ENCODE data around the gene RAB25. TPM values are rescaled to one million over a fixed set of nuclear protein-coding genes. Genes with fewer than 3 reads are reported as not detected.
"Not testable (repeated sequence)": the region's sequence is repeated elsewhere in the genome, so short reads cannot be mapped to it uniquely, and the experiment has no call there.

RAB25 gene
- total RNA-seq = not detected

GRCh38 chr1:156060937-156061636 is at the start of gene RAB25:
Gene RAB25 (plus strand): TSS chr1:156061160. CDS start chr1:156061401, 241 bp downstream.
- intact Hi-C loops (cut with DNase I) = no loop called here
- DNase-seq (ENCODE audit: low spot score) (no peak), ATAC-seq (no peak)

GRCh38 chr1:156012051-156012817 is 48.7 kb upstream of the RAB25 start:
- intact Hi-C loops (cut with DNase I) = no loop called here
- ATAC-seq (no peak), DNase-seq (ENCODE audit: low spot score) (no peak)

GRCh38 chr1:156014829-156015228 is 46.1 kb upstream of the RAB25 start:
- DNase-seq (ENCODE audit: low spot score) = no peak
- intact Hi-C loops (cut with DNase I) = no loop called here
- ATAC-seq = no peak

- ATAC-seq (no peak), DNase-seq (ENCODE audit: low spot score) (no peak)
- intact Hi-C loops (cut with DNase I) = no loop called here
Measured at GRCh38 chr1:156019946-156020292, 41.0 kb upstream of the RAB25 start.

- intact Hi-C loops (cut with DNase I) = no loop called here
Measured at GRCh38 chr1:156020293-156021092, 40.5 kb upstream of the RAB25 start, which contains the start of gene SSR2. Gene SSR2 (minus strand): TSS chr1:156020951. CDS start chr1:156020167, 784 bp downstream.

GRCh38 chr1:156021093-156021428 is 39.9 kb upstream of the RAB25 start:
- no peak for DNase-seq (ENCODE audit: low spot score)
- intact Hi-C loops (cut with DNase I) = no loop called here
- no peak for ATAC-seq

More at GRCh38 chr1:156020293-156021092, 40.5 kb upstream of the RAB25 start, which contains the start of gene SSR2:
- DNase-seq (ENCODE audit: low spot score) = peak; percentile 91
- peak; percentile 99 for ATAC-seq

- DNase-seq (ENCODE audit: low spot score) = no peak
- no peak for ATAC-seq
- intact Hi-C loops (cut with DNase I) = no loop called here
Measured at GRCh38 chr1:156021954-156022353, 39.0 kb upstream of the RAB25 start.

- DNase-seq (ENCODE audit: low spot score) (no peak), ATAC-seq (no peak)
- intact Hi-C loops (cut with DNase I) = no loop called here
Measured at GRCh38 chr1:156024801-156025200, 36.2 kb upstream of the RAB25 start.

- intact Hi-C loops (cut with DNase I) = no loop called here
- ATAC-seq (peak; percentile 21), DNase-seq (ENCODE audit: low spot score) (no peak)
Measured at GRCh38 chr1:156025876-156026275, 35.1 kb upstream of the RAB25 start.

GRCh38 chr1:156026588-156026987 is 34.4 kb upstream of the RAB25 start:
- intact Hi-C loops (cut with DNase I) = no loop called here
- no peak for DNase-seq (ENCODE audit: low spot score)

GRCh38 chr1:156033011-156033410 is 27.9 kb upstream of the RAB25 start:
- intact Hi-C loops (cut with DNase I) = no loop called here
- ATAC-seq = no peak
- no peak for DNase-seq (ENCODE audit: low spot score)

More at GRCh38 chr1:156026588-156026987, 34.4 kb upstream of the RAB25 start:
- no peak for ATAC-seq

- intact Hi-C loops (cut with DNase I); DNase-seq (ENCODE audit: low spot score); ATAC-seq: not testable (repeated sequence)
Measured at GRCh38 chr1:156034991-156035390, 26.0 kb upstream of the RAB25 start.

GRCh38 chr1:156042828-156043227 is 18.1 kb upstream of the RAB25 start:
- intact Hi-C loops (cut with DNase I) = no loop called here
- no peak for ATAC-seq
- no peak for DNase-seq (ENCODE audit: low spot score)

- intact Hi-C loops (cut with DNase I) = no loop called here
- DNase-seq (ENCODE audit: low spot score) = no peak
- ATAC-seq = no peak
Measured at GRCh38 chr1:156045076-156045475, 15.9 kb upstream of the RAB25 start.

GRCh38 chr1:156048663-156049258 is 12.2 kb upstream of the RAB25 start:
- intact Hi-C loops (cut with DNase I) = no loop called here
- ATAC-seq (no peak), DNase-seq (ENCODE audit: low spot score) (no peak)

GRCh38 chr1:156050376-156050775 is 10.6 kb upstream of the RAB25 start:
- intact Hi-C loops (cut with DNase I) = no loop called here
- no peak for DNase-seq (ENCODE audit: low spot score)
- ATAC-seq = no peak

- intact Hi-C loops (cut with DNase I) = no loop called here
- ATAC-seq (no peak), DNase-seq (ENCODE audit: low spot score) (no peak)
Measured at GRCh38 chr1:156051011-156051725, 9.8 kb upstream of the RAB25 start.

- peak; percentile 87 for DNase-seq (ENCODE audit: low spot score)
- intact Hi-C loops (cut with DNase I) = no loop called here
- ATAC-seq = peak; percentile 5
Measured at GRCh38 chr1:156052862-156053767, 7.8 kb upstream of the RAB25 start.

All from sciatic nerve (tissue), 2 donors.